ENCODE results near the gene IER5L.
"Not testable (repeated sequence)": the region's sequence is repeated elsewhere in the genome, so short reads cannot be mapped to it uniquely, and the experiment has no call there.

DNA sequence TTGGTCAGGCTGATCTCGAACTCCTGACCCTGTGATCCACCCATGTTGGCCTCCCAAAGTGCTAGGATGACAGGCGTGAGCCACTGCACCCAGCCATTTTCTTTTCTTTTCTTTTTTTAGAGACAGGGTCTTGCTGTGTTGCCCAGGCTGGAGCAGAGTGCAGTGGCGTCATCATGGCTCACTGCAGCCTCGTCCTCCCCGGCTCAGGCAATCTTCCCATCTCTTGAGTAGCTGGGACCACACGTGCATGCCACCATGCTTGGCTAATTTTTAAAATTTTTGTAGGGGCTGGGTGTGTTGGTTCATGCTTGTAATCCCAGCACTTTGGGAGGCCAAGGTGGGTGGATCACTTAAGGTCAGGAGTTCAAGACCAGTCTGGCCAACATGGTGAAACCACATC is 19.0 kb upstream of the IER5L start:
- not testable (repeated sequence) for TF ChIP-seq CTCF (IDR thresholded peaks at IDR 0.05; ENCODE audit: low read length); EZH2 (IDR thresholded peaks at IDR 0.05; ENCODE audit: borderline replicate concordance, low read length)
